H4 (cell line): Measurements from ENCODE around the gene TMEM116. TPM values are rescaled to one million over a fixed set of nuclear protein-coding genes. Genes with fewer than 3 reads are reported as not detected.

ENCODE experiments used
- DNase-seq: peaks from one replicate; pipeline ENCODE4 v3.0.0-alpha.2; 2015; ENCODE audit warnings: low spot score
- total RNA-seq: library from RNA; depleted of rRNA; stranded (reverse); fragments of >200 nt; shearing (Covaris generic); gene quantifications from 2 replicates; pipeline ENCODE4 v1.2.3, GENCODE V29; 2014; rRNA removed

The TMEM116 gene
- total RNA-seq, 1 experiment from 2014 or later = 17.0 TPM

DNA sequence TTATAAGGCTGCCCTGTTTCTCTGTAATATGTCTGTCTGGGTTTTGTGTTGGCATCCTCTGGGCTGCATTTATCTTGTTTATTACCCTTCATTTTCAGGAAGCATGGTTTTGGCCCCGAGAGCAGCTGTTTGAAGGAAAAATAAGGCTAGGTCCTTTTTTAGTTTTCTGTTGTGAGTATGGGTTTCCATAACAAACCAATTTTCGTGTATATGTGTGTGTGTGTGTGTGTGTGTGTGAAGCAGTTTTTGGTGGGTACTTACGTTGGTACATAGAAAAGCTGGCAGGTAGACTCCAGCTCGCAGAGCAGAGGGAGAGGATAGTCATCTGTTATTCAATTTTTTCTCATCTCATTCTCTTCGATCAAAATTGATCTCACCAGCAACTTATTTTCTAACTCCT is 118.4 kb downstream of the TMEM116 start:
- no peak for DNase-seq

GRCh38 chr12:111893287-111893686 is 119.7 kb downstream of the TMEM116 start:
- DNase-seq = peak; percentile 34

DNA sequence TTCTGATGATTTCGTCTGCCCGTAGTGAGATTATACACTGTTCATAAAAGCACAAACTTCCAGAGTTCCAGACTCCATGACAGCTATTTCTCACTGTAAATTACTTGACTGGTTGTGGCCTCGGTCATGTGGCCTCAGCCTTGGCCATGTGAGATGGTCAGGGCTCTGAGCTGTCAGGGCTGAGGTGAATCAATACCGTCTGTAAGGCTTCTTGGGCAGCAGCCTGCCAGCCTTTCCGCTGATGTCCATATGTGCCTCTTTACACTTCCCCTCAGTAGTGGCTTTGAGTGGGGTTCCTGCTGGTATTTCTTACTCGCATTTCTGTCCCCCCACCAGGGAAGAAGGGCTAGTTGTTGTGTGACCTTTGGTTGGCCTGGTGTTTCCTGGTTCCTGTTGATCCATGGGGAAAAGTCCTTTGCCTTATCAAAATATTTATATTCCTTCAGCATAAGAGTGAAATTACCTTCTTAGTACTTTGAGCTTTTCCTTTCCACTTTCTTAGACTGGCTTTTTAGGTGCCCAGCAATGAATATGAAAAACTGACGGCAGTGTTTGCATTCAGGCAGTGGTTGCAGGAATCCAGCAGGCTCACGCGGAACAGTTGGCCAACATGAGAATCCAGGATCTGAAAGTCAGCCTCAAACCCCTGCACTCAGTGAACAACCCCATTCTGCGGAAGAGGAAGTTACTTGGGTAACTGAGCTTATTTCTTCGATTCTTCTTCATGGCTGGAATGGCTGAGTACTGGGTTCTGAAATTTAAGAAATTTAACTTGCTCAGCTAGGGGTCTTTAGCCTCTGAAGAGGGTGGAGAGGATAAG is 124.8 kb downstream of the TMEM116 start:
- DNase-seq = no peak

- DNase-seq = no peak
These were observed 126.1 kb downstream of the TMEM116 start for GRCh38 chr12:111886662-111887545.

DNA sequence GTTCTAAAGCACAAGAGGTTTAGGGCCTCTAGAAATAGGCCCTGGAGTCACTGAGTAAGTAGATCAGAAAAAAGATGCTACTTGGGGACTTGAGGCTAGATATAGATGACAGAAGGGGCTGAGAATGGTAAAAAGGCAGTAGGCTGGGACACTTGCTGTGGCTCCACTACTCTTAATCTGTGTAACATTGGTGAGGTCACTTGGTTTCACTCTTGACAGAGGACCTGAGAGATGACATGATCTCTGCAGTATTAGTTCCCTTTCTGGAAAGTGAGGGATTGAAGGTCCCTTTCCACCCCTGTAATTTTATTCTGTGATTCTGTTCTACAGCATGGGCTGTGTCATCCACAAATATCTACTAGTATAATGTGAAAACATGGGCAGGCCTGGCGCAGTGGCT is 131.2 kb downstream of the TMEM116 start:
- DNase-seq = no peak

Other genes with a start within 250 kb of the TMEM116 start
- gene ALDH2, start 246.2 kb downstream of the TMEM116 start, total RNA-seq = 18.5 and 29.1 TPM in 2 replicates
- 29.6 and 32.3 TPM in 2 replicates for gene MAPKAPK5, start 170.9 kb downstream of the TMEM116 start, total RNA-seq
- 114 and 124 TPM in 2 replicates for gene ERP29, start 261 bp upstream of the TMEM116 start, total RNA-seq
- 14.1 and 35.8 TPM in 2 replicates for gene NAA25, start 95.6 kb upstream of the TMEM116 start, total RNA-seq
- 23.3 and 34.7 TPM in 2 replicates for gene TRAFD1, start 112.4 kb upstream of the TMEM116 start, total RNA-seq